Ovary (tissue), 9 donors: ENCODE measurements around the gene IQSEC3. TPM values are rescaled to one million over a fixed set of nuclear protein-coding genes. Genes with fewer than 3 reads are reported as not detected.
A peak's percentile ranks its signal among the peaks of the same experiment; 100 is the strongest.

Experiments
- DNase-seq, 5 donors: peaks; one replicate each; pipeline ENCODE4 v3.0.0-alpha.2; 2019 to 2020
- H3K27ac ChIP-seq, 2 donors: fragments of 200-600 bp; one replicate each; pipeline versions ENCODE4 v1.5.1 to v1.8.0; 2019 to 2022
- H3K27me3 ChIP-seq: fragments of 200-600 bp; one replicate; pipeline ENCODE4 v1.8.0; 2022
- H3K36me3 ChIP-seq: fragments of 200-600 bp; sonication (generic); one replicate; pipeline ENCODE4 v1.5.1; 2019
- H3K4me1 ChIP-seq: one replicate; pipeline ENCODE4 v1.8.1; 2013; ENCODE audit warnings: mild to moderate bottlenecking, moderate library complexity; ENCODE audit not compliant: insufficient read depth
- H3K4me3 ChIP-seq: fragments of 200-600 bp; sonication (generic); one replicate; pipeline ENCODE4 v1.5.1; 2017
- H3K9me3 ChIP-seq, 2 donors: fragments of 200-600 bp in 1 of 2; sonication (generic) in 1 of 2; one replicate each; pipeline versions ENCODE4 v1.5.1 to v1.8.1; 2013 to 2019; ENCODE audit warnings: mild to moderate bottlenecking in 1 of 2, moderate library complexity in 1 of 2
- EP300 ChIP-seq: sonication (generic); formaldehyde crosslinking; IDR thresholded peaks from one replicate; pipeline ENCODE4 v1.6.1; 2017; ENCODE audit warnings: antibody characterized with exemption
- POLR2A ChIP-seq: fragments of 450-650 bp; IDR thresholded peaks from one replicate; pipeline ENCODE4 v1.6.1; 2017; ENCODE audit warnings: antibody characterized with exemption, mild to moderate bottlenecking, moderate library complexity
- WGBS, 3 donors: extraction: QIAGEN DNeasy Blood & Tissue Kit in 1 of 3; methylation state at CpG; one replicate each; pipeline versions ENCODE4 v1.1.5 to v1.1.7; 2013 to 2017; 5-methylcytosine and 5-hydroxymethylcytosine counted together
- intact Hi-C, 4 donors: fragments of 100-400 bp; cut with DNase I; formaldehyde crosslinking; loops; one replicate each; pipeline versions ENCODE4 v1.11.0 to v1.15.1; 2022 to 2023
- polyA plus RNA-seq, 2 donors: library from polyadenylated mRNA; stranded (reverse); fragments of 200-250 nt in 1 of 2; fragments of 350-450 nt in 1 of 2; fragmentation: Illumina TruSeq in 1 of 2; extraction: RNeasy Lipid Tissue Mini Kit (QIAGEN cat#74804) in 1 of 2; gene quantifications; one replicate each; pipeline ENCODE4 v1.2.3, GENCODE V29; 2013 to 2014
- total RNA-seq, 7 donors: library from RNA; depleted of rRNA in 2 of 7; stranded (reverse); fragments of >200 nt in 2 of 7; fragmentation: NEBNext Ultra II Directional in 3 of 7; extraction: Animal tissue kit (Norgen Biotek cat#: 25700) in 3 of 7; gene quantifications; one replicate each; pipeline versions ENCODE4 v1.1.0 to v1.2.4, GENCODE V29; 2016 to 2023
- TF ChIP-seq, protein P1 (sequence below), 3 donors: fragments of 450-650 bp in 2 of 3; fragments of 200-600 bp in 1 of 3; IDR thresholded peaks; one replicate each; pipeline versions ENCODE4 v1.5.1 to v1.8.0; 2016 to 2022; ENCODE audit warnings: antibody characterized with exemption in 3 of 3, mild to moderate bottlenecking in 1 of 3
- donor health status: DM: no; HTN: no; CAD: no; lungs with moderate emphysema.
- donor health status: DM: no; HTN: no; CAD: no.
- donor health status: Bipolar disorder and iron deficiency.
- donor health status: DM: yes; HTN: yes; CAD: no.
- donor health status: DM: no; HTN: no; CAD: no.
- donor health status: DM: yes; HTN: yes; CAD: no.

Gene IQSEC3
- total and polyA plus RNA-seq, 9 donors, result 0.88 to 10.0 (median 3.0) TPM

DNA sequence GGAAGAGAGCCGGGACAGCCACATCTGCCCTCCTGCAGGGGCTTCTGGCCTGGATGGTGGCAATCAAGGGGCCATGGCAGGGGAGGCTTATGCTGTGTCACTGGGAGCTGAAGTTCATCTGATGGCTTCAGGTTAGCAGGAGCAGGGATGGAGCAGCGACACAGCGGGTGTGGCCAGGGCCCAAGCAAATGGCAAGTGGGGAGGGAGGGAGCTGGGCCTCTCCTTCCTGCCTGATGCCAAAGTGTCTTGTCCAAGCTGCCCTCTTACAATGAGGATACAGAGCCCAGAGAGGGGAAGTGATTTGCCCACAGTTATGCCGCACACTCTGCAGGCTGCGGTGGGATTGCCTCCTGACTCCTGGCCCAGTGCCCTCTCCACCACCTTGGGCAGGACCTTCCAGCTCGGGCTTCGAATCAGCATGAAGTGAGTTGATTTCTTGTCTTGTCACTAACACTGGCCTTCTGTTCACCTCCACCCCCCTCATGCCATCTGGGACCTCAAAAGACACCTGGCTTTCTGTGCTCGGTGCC lies 51.3 kb downstream of the IQSEC3 start:
- Histone ChIP-seq H3K27ac (no peak overlapping the region), H3K4me3 (no peak overlapping the region), H3K4me1 (no peaks in the 10 kb centered on the region), H3K36me3 (no peaks in the 10 kb centered on the region), H3K27me3 (no peaks in the 10 kb centered on the region), H3K9me3 (no peaks in the 10 kb centered on the region)
- WGBS, 3 donors, result 86 to 89% (median 86%) methylated on average over 8 of the region's 8 CpGs
- TF ChIP-seq, protein P1, sequence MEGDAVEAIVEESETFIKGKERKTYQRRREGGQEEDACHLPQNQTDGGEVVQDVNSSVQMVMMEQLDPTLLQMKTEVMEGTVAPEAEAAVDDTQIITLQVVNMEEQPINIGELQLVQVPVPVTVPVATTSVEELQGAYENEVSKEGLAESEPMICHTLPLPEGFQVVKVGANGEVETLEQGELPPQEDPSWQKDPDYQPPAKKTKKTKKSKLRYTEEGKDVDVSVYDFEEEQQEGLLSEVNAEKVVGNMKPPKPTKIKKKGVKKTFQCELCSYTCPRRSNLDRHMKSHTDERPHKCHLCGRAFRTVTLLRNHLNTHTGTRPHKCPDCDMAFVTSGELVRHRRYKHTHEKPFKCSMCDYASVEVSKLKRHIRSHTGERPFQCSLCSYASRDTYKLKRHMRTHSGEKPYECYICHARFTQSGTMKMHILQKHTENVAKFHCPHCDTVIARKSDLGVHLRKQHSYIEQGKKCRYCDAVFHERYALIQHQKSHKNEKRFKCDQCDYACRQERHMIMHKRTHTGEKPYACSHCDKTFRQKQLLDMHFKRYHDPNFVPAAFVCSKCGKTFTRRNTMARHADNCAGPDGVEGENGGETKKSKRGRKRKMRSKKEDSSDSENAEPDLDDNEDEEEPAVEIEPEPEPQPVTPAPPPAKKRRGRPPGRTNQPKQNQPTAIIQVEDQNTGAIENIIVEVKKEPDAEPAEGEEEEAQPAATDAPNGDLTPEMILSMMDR (IDR thresholded peaks at IDR 0.05), result no peak
- no peak for TF ChIP-seq EP300
- no peak for TF ChIP-seq POLR2A
- peak in 1 of 5 donors; percentile 13 for DNase-seq
- intact Hi-C loops, result no loop called here

DNA sequence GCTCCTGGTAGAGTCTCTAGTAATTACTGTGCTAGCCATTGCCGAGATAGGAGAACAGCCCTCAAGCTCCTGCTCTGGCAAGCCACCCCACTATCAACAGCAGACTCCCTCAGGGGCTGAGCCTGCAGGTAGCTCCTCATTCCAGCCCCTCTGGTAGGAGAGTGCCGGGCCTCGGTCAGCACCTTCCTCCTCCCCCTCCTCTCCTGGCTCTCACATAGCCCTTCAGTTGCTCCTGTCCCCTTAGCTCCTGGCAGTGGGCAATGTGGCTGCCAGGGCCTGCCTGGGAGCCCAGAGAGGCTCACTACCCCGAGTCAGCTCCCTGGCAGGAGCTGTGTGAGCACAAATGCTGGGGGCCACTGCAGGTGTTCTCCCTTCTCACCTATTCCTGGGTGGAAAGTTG lies 52.0 kb downstream of the IQSEC3 start:
- Histone ChIP-seq H3K4me3 (no peak overlapping the region), H3K36me3 (no peaks in the 10 kb centered on the region), H3K9me3 (no peaks in the 10 kb centered on the region), H3K27me3 (no peaks in the 10 kb centered on the region), H3K27ac (no peak overlapping the region), H3K4me1 (no peaks in the 10 kb centered on the region)
- peak in 1 of 5 donors; percentile 8 for DNase-seq
- TF ChIP-seq, protein P1 (IDR thresholded peaks at IDR 0.05), result no peak
- TF ChIP-seq EP300, result no peak
- TF ChIP-seq POLR2A, result no peak
- intact Hi-C loops, result no loop called here
- 53 to 57% (median 54%) methylated on average over 4 of the region's 4 CpGs for WGBS, 3 donors

DNA sequence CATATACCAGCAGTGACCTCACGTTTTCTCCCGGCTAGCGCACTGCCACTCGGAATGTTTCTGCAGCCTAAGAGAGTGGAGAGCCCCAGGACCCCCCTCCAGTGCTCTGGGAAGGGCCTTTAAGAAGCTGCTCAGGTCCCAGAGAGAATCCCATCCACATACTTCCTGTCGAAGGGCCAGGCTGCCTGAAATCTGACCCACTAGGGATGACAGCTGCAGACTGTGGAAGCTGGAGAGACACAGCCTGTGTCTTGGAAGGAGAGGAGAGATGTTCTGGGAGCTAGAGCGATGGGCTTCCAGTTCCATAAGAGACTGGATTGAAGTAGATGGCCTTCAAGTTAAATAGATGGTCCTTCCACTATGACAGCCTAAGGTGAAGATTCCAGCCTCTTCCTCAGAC lies 54.4 kb downstream of the IQSEC3 start:
- TF ChIP-seq EP300 (no peak), POLR2A (no peak)
- H3K36me3 ChIP-seq, result no peaks in the 10 kb centered on the region
- H3K4me1 ChIP-seq, result no peaks in the 10 kb centered on the region
- no peak for DNase-seq
- no peaks in the 10 kb centered on the region for H3K9me3 ChIP-seq
- H3K27ac ChIP-seq, result no peak overlapping the region
- H3K27me3 ChIP-seq, result no peaks in the 10 kb centered on the region
- 62 to 80% (median 68%) methylated on average over 6 of the region's 6 CpGs for WGBS, 3 donors
- intact Hi-C loops, result no loop called here
- H3K4me3 ChIP-seq, result no peak overlapping the region

DNA sequence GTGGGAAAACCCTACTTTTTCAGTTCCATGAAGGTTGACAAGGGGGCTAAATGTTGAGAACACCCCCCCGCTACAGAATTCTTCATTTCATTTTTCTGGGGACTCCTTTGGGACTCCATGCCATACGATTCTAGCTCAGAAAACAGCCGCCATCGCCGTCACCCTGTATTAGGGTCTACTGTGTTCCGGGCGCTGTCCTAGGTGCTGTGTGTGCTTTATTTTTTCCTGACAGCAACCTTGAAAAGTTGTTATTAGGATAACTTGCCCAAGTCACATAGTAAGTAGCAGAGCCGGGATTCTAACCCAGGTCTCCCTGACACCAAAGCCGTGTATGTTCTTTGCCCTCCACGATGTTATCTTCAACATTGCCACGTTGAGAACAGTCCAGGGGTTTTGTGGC lies 55.1 kb downstream of the IQSEC3 start:
- Histone ChIP-seq H3K9me3 (no peaks in the 10 kb centered on the region), H3K27ac (no peak overlapping the region), H3K4me1 (no peaks in the 10 kb centered on the region), H3K4me3 (no peak overlapping the region), H3K27me3 (no peaks in the 10 kb centered on the region), H3K36me3 (no peaks in the 10 kb centered on the region)
- WGBS, 3 donors, result 74 to 88% (median 79%) methylated on average over 11 of the region's 11 CpGs
- no peak for TF ChIP-seq EP300
- no peak for TF ChIP-seq POLR2A
- TF ChIP-seq, protein P1 (IDR thresholded peaks at IDR 0.05), result no peak
- intact Hi-C loops, result no loop called here
- no peak for DNase-seq

DNA sequence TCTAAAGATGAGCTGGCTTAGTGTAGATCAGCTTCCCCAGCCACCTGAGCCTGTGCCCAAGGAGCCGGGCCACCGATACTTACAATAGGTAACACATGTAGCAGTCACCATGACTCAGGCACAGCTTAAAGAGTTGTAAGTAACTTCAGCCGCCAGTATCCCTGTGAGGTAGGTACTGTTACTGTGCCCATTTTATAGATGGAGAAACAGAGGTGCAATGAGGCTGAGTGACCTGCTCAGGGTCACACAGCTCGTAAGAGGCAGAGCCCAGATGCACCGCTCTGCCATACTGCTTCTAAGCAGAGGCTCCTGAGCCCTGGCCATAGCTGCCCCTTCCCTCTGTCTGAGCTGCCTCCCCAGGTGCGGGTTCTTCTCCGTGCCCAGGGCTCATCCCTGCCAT lies 58.5 kb downstream of the IQSEC3 start:
- H3K4me1 ChIP-seq, result no peaks in the 10 kb centered on the region
- 82 to 90% (median 84%) methylated on average over 7 of the region's 7 CpGs for WGBS, 3 donors
- TF ChIP-seq, protein P1 (IDR thresholded peaks at IDR 0.05), result no peak
- TF ChIP-seq POLR2A (no peak), EP300 (no peak)
- no peak for DNase-seq
- no peaks in the 10 kb centered on the region for H3K9me3 ChIP-seq
- no peaks in the 10 kb centered on the region for H3K27me3 ChIP-seq
- H3K27ac ChIP-seq, result no peak overlapping the region
- H3K36me3 ChIP-seq, result no peaks in the 10 kb centered on the region
- intact Hi-C loops, result no loop called here
- H3K4me3 ChIP-seq, result no peak overlapping the region
